DOHH2 (cell line): ENCODE measurements around the gene CD1D.

Source experiments
- H3F3A ChIP-seq: fragments of 200-600 bp; sonication (generic), shearing (Covaris generic); 2 replicates; pipeline ENCODE4 v1.6.0; 2016; ENCODE audit warnings: antibody characterized with exemption, mild to moderate bottlenecking; ENCODE audit not compliant: control insufficient read depth, insufficient read depth
- H3K27ac ChIP-seq: fragments of 200-600 bp; sonication (generic); 2 replicates; pipeline ENCODE4 v1.5.1; 2014; ENCODE audit warnings: low read depth, mild to moderate bottlenecking, low read length, moderate library complexity
- H3K27me3 ChIP-seq: fragments of 200-600 bp; sonication (generic); 2 replicates; pipeline ENCODE4 v1.6.1; 2014; ENCODE audit warnings: mild to moderate bottlenecking, low read length, mixed read lengths; ENCODE audit not compliant: control insufficient read depth
- H3K36me3 ChIP-seq: fragments of 200-600 bp; sonication (generic); 2 replicates; pipeline ENCODE4 v1.6.1; 2014; ENCODE audit warnings: mild to moderate bottlenecking, low read length, moderate library complexity, mixed read lengths; ENCODE audit not compliant: control insufficient read depth
- H3K4me1 ChIP-seq: fragments of 200-600 bp; sonication (generic); 2 replicates; pipeline ENCODE4 v1.6.1; 2014; ENCODE audit warnings: mild to moderate bottlenecking, low read length, mixed read lengths; ENCODE audit not compliant: control insufficient read depth
- H3K4me2 ChIP-seq: fragments of 200-600 bp; sonication (generic); 2 replicates; pipeline ENCODE4 v1.6.0; 2014; ENCODE audit warnings: mild to moderate bottlenecking, low read length, moderate library complexity
- H3K4me3 ChIP-seq: fragments of 200-600 bp; sonication (generic); 2 replicates; pipeline ENCODE4 v1.5.1; 2014; ENCODE audit warnings: mild to moderate bottlenecking, low read length, mixed read lengths
- H3K79me2 ChIP-seq: fragments of 200-600 bp; sonication (generic); 2 replicates; pipeline ENCODE4 v1.6.1; 2014; ENCODE audit warnings: mild to moderate bottlenecking, low read length, mixed read lengths; ENCODE audit not compliant: control insufficient read depth
- H3K9me2 ChIP-seq: fragments of 200-600 bp; sonication (generic); replicated peaks from 2 replicates; pipeline ENCODE4 v1.6.1; 2014; ENCODE audit warnings: mild to moderate bottlenecking, low read length, mixed read lengths; ENCODE audit not compliant: control insufficient read depth
- H3K9me3 ChIP-seq: fragments of 200-600 bp; sonication (generic); 2 replicates; pipeline ENCODE4 v1.6.1; 2014; ENCODE audit warnings: antibody characterized with exemption, low read length, mixed read lengths; ENCODE audit not compliant: control insufficient read depth, insufficient read depth
- H4K20me1 ChIP-seq: fragments of 200-600 bp; sonication (generic); 2 replicates; pipeline ENCODE4 v1.6.0; 2014; ENCODE audit warnings: low read depth, mild to moderate bottlenecking, antibody characterized with exemption, low read length, moderate library complexity; ENCODE audit not compliant: control insufficient read depth, insufficient read depth
- CTCF ChIP-seq: fragments of 200-600 bp; sonication (generic); IDR thresholded peaks from one replicate; pipeline ENCODE4 v1.5.1; 2014; ENCODE audit warnings: antibody characterized with exemption, mild to moderate bottlenecking, low read depth, low read length; ENCODE audit not compliant: poor library complexity, severe bottlenecking
- EZH2phosphoT487 ChIP-seq: fragments of 200-600 bp; sonication (generic); IDR thresholded peaks from 2 replicates; pipeline ENCODE4 v1.6.1; 2017; ENCODE audit warnings: borderline replicate concordance, mild to moderate bottlenecking, antibody characterized with exemption, low read length, moderate library complexity, mixed read lengths

Gene CD1D

GRCh38 chr1:158153179-158153578, 27.5 kb upstream of the CD1D start:
- Histone ChIP-seq H3K9me2 (no peaks in the 10 kb centered on the region), H4K20me1 (no peaks in the 10 kb centered on the region), H3K4me1 (peaks cover 41% of the 10 kb centered on the region), H3K27me3 (no peaks in the 10 kb centered on the region), H3K9me3 (peaks cover 5% of the 10 kb centered on the region; the same call in 1 of the 2 replicates), H3K79me2 (no peaks in the 10 kb centered on the region), H3K36me3 (no peaks in the 10 kb centered on the region), H3K27ac (no peak overlapping the region), H3F3A (peaks cover 8% of the 10 kb centered on the region), H3K4me2 (no peak overlapping the region), H3K4me3 (no peak overlapping the region)
- TF ChIP-seq EZH2phosphoT487 (no peak), CTCF (no peak)

DNA sequence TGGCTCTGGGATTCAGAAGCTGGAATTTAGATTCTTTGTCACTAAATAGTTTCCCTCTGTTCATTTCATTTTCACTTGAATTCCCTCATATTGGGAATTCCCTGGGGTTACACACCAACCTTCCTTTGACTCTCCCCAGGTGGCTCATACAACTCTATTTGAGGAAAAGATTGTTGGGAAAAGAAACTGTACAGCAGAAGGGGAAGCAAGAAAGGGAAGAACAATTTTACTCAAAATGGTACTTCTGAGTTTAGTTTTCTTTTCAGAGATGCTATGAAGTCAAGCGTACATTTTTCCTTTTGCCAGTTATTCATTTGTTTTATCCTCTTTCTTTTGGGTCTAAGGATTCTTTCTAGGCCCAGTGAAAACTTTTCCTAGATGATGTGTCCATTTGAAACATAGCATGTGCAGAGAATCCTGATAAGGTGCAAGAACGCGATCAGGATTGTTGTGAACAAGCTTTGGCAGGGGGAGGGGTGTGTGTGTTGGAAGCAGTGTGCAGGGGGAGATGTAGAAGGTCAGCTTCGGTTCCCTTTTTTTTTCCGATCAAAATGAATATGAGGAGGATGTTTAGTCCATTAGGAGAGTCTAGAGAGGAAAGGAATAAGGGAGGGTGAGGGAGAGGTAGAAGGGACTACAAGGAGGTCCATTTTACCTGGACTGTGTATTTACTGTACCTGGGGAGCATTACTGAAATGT, 26.8 kb upstream of the CD1D start:
- Histone ChIP-seq H3K4me2 (no peak overlapping the region), H3K79me2 (no peaks in the 10 kb centered on the region), H3K4me3 (no peak overlapping the region), H3K9me2 (no peaks in the 10 kb centered on the region), H3K27ac (no peak overlapping the region), H3K27me3 (no peaks in the 10 kb centered on the region), H4K20me1 (no peaks in the 10 kb centered on the region), H3F3A (peaks cover 1% of the 10 kb centered on the region), H3K9me3 (peaks cover 4% of the 10 kb centered on the region; the same call in 1 of the 2 replicates), H3K4me1 (peaks cover 34% of the 10 kb centered on the region), H3K36me3 (no peaks in the 10 kb centered on the region)
- TF ChIP-seq CTCF = no peak

DNA sequence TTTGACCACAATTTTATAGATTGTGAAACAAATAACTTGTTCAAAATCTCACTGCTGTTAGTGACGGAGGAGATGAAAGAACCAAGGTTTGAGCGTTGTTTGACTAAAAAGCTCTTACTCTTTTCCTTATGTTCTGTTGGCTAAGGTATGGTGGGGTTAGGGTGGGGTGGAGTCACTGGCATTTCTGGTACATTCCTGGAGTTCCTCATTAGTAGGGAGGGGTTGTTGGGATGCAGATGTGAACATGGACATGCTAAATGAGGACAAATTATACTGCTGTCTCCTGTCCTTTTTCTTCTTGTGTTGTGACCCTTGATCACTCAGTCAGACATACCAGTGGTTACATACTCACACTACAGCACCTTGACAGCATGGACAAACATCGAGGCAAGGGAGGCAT, 26.2 kb upstream of the CD1D start:
- H3K36me3 ChIP-seq = no peaks in the 10 kb centered on the region
- H3K27ac ChIP-seq = no peak overlapping the region
- H3K9me3 ChIP-seq = no peaks in the 10 kb centered on the region
- TF ChIP-seq CTCF (no peak), EZH2phosphoT487 (no peak)
- H3K9me2 ChIP-seq = no peaks in the 10 kb centered on the region
- no peaks in the 10 kb centered on the region for H3F3A ChIP-seq
- no peaks in the 10 kb centered on the region for H3K27me3 ChIP-seq
- no peaks in the 10 kb centered on the region for H3K79me2 ChIP-seq
- H3K4me1 ChIP-seq = peaks cover 28% of the 10 kb centered on the region
- H3K4me2 ChIP-seq = no peak overlapping the region
- no peaks in the 10 kb centered on the region for H4K20me1 ChIP-seq
- H3K4me3 ChIP-seq = no peak overlapping the region
